GM18861 (cell line): Measurements from ENCODE around the gene SLC12A3.

Source experiments
- ATAC-seq: cut with Tn5 transposase; IDR thresholded peaks from one replicate; pipeline ENCODE4 v1.9.1; 2021; ENCODE audit not compliant: unreplicated experiment

SLC12A3 gene

GRCh38 chr16:56889206-56889605 is 24.2 kb downstream of the SLC12A3 start:
- no peak for ATAC-seq

- ATAC-seq: no peak
These were observed 26.7 kb downstream of the SLC12A3 start for GRCh38 chr16:56891685-56892084.

- no peak for ATAC-seq
These were observed 27.7 kb downstream of the SLC12A3 start for GRCh38 chr16:56892705-56893104.

- no peak for ATAC-seq
These were observed 29.4 kb downstream of the SLC12A3 start for GRCh38 chr16:56894331-56894917.

- ATAC-seq: no peak
These were observed 30.8 kb downstream of the SLC12A3 start for GRCh38 chr16:56895813-56896212.

- ATAC-seq: no peak
These were observed 31.2 kb downstream of the SLC12A3 start for GRCh38 chr16:56896244-56896643.

GRCh38 chr16:56897026-56897799 is 32.2 kb downstream of the SLC12A3 start:
- ATAC-seq: no peak

- peak; percentile 95 for ATAC-seq
These were observed 33.8 kb downstream of the SLC12A3 start for GRCh38 chr16:56898847-56899246.

GRCh38 chr16:56903866-56904265 is 38.9 kb downstream of the SLC12A3 start:
- ATAC-seq: no peak

GRCh38 chr16:56907401-56907800 is 42.4 kb downstream of the SLC12A3 start:
- no peak for ATAC-seq

- ATAC-seq: no peak
These were observed 44.5 kb downstream of the SLC12A3 start for GRCh38 chr16:56909527-56909979.

GRCh38 chr16:56910112-56910511 is 45.1 kb downstream of the SLC12A3 start:
- no peak for ATAC-seq

GRCh38 chr16:56910654-56911539 is 45.9 kb downstream of the SLC12A3 start:
- ATAC-seq: no peak

- ATAC-seq: peak; percentile 77
These were observed 47.0 kb downstream of the SLC12A3 start for GRCh38 chr16:56911771-56912571.

- no peak for ATAC-seq
These were observed 48.0 kb downstream of the SLC12A3 start for GRCh38 chr16:56912746-56913708.

- no peak for ATAC-seq
These were observed 49.9 kb downstream of the SLC12A3 start for GRCh38 chr16:56914896-56915295.

GRCh38 chr16:56915336-56916119 is 50.5 kb downstream of the SLC12A3 start:
- no peak for ATAC-seq

- ATAC-seq: peak; percentile 82
These were observed 51.8 kb downstream of the SLC12A3 start for GRCh38 chr16:56916571-56917403.
